Measurements from ENCODE around the gene SDK2. TPM values are rescaled to one million over a fixed set of nuclear protein-coding genes. Genes with fewer than 3 reads are reported as not detected.

SDK2 gene
- total and polyA plus RNA-seq, 2 of the 4 experiments (the other 2 are of a cell fraction) = under 0.01 to 0.03 TPM

DNA sequence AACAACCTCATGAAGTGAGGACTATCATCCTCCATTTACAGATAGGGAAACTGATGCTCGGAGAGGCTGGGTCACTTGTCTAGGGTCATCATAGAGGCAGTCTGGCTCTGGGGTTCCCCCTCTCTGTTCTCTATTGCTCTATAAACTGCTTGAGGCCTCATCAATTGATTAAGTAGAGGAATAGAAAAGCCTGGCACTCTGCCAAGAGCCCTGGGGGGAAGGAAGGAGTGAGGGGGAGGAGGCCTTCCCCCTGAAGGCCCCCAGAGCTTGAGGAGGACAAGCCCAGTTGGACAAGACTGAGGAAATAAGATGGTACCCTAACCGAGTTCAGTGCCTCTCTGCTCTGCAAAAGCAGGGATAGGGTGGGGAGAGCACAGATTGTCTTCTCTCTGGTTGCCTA, 21.0 kb downstream of the SDK2 start:
- Histone ChIP-seq H3K4me2 (ENCODE audit: low read depth, low read length) (no peak overlapping the region), H2AK9ac (replicated peaks; ENCODE audit: low read depth, low read length, poor library complexity) (no peak overlapping the region), H3K9me1 (ENCODE audit: insufficient read depth, low read length) (no peaks in the 10 kb centered on the region), H2AK5ac (ENCODE audit: low read depth, low read length) (no peak overlapping the region), H3K56ac (ENCODE audit: extremely low read depth, insufficient read depth, low read length) (no peak overlapping the region), H3K27ac (ENCODE audit: insufficient read depth, low read length) (no peak overlapping the region), H4K5ac (ENCODE audit: low read depth, low read length) (no peak overlapping the region), H3K36me3 (ENCODE audit: control insufficient read depth, insufficient read depth, low read length) (no peaks in the 10 kb centered on the region), H3K9ac (ENCODE audit: low read depth, low read length) (no peak overlapping the region), H4K20me1 (ENCODE audit: insufficient read depth, low read length) (no peaks in the 10 kb centered on the region), H2BK20ac (ENCODE audit: low read depth, low read length) (no peak overlapping the region), H3K27me3 (ENCODE audit: control insufficient read depth, insufficient read depth, low read length) (no peaks in the 10 kb centered on the region), H3K23ac (ENCODE audit: low read depth, low read length) (no peak overlapping the region), H3K4ac (ENCODE audit: low read depth, low read length) (no peak overlapping the region), H3K14ac (replicated peaks; ENCODE audit: low read depth, low read length) (no peak overlapping the region), H3K9me3 (ENCODE audit: control insufficient read depth, insufficient read depth, low read length) (peaks cover 9% of the 10 kb centered on the region), H2AFZ (replicated peaks; ENCODE audit: low read length, poor library complexity) (no peak overlapping the region), H4K8ac (ENCODE audit: low read depth in 2 of 2, low read length in 2 of 2) (no peak overlapping the region), H3K4me3 (ENCODE audit: insufficient read depth, low read depth, low read length) (no peak overlapping the region), H3K4me1 (ENCODE audit: control insufficient read depth, insufficient read depth, low read length) (no peaks in the 10 kb centered on the region), H2BK15ac (ENCODE audit: low read depth, low read length) (no peak overlapping the region), H3K18ac (ENCODE audit: low read depth, low read length) (no peak overlapping the region), H2BK120ac (ENCODE audit: low read depth, low read length) (no peak overlapping the region), H3K79me1 (ENCODE audit: low read depth in 1 of 2, low read length in 2 of 2) (no peaks in the 10 kb centered on the region), H4K91ac (ENCODE audit: insufficient read depth, low read depth, low read length) (no peak overlapping the region), H2BK5ac (ENCODE audit: low read depth, low read length, poor library complexity, severe bottlenecking) (no peak overlapping the region)
- CTCF ChIA-PET = no interaction called here
- POLR2A ChIA-PET (ENCODE audit: unreplicated experiment) = no interaction called here
- DNase-seq = no peak
- intact Hi-C loops (cut with micrococcal nuclease) = no loop called here
- in situ Hi-C loops (cut with MboI; ENCODE audit: low sequenced_read_pairs) = loop anchor here (25.0 kb wide), 2 partner anchors 89 to 364 kb away; no protein-coding TSS in a partner anchor
- WGBS, 2 experiments (ENCODE audit: extremely low coverage in 2 of 2, insufficient read length in 1 of 2) = 50% methylated on average over 1 of the region's 2 CpGs; no CpG with 5 or more reads in 1 of the 2 experiments
- ATAC-seq (ENCODE audit: low read depth) = no peak
- TF ChIP-seq MAFK (IDR thresholded peaks at IDR 0.05; ENCODE audit: low read depth, low read length) (no peak), CHD1 (IDR thresholded peaks at IDR 0.05; ENCODE audit: low read depth, low read length) (no peak), MAZ (IDR thresholded peaks at IDR 0.05; ENCODE audit: borderline replicate concordance, low read depth, low read length) (no peak), RCOR1 (IDR thresholded peaks at IDR 0.05; ENCODE audit: insufficient replicate concordance, low read length) (no peak), SMC3 (IDR thresholded peaks at IDR 0.05; ENCODE audit: low read depth, low read length) (no peak), POLR2A (IDR thresholded peaks at IDR 0.05; ENCODE audit: low read depth, low read length) (no peak), MXI1 (IDR thresholded peaks at IDR 0.05; ENCODE audit: borderline replicate concordance, low read depth, low read length) (no peak), FOS (IDR thresholded peaks at IDR 0.05; ENCODE audit: low read depth, low read length) (no peak), CEBPB (IDR thresholded peaks at IDR 0.05; ENCODE audit: low read depth, low read length) (no peak), RFX5 (IDR thresholded peaks at IDR 0.05; ENCODE audit: low read depth, low read length) (no peak), NFE2L2 (IDR thresholded peaks at IDR 0.05; ENCODE audit: low read depth, low read length) (no peak), BHLHE40 (IDR thresholded peaks at IDR 0.05; ENCODE audit: low read depth, low read length) (no peak), RAD21 (IDR thresholded peaks at IDR 0.05; ENCODE audit: low read length) (no peak)
- TF ChIP-seq, protein P1, sequence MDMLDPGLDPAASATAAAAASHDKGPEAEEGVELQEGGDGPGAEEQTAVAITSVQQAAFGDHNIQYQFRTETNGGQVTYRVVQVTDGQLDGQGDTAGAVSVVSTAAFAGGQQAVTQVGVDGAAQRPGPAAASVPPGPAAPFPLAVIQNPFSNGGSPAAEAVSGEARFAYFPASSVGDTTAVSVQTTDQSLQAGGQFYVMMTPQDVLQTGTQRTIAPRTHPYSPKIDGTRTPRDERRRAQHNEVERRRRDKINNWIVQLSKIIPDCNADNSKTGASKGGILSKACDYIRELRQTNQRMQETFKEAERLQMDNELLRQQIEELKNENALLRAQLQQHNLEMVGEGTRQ (IDR thresholded peaks at IDR 0.05; ENCODE audit: low read depth, low read length) = no peak
- TF ChIP-seq, protein P2, sequence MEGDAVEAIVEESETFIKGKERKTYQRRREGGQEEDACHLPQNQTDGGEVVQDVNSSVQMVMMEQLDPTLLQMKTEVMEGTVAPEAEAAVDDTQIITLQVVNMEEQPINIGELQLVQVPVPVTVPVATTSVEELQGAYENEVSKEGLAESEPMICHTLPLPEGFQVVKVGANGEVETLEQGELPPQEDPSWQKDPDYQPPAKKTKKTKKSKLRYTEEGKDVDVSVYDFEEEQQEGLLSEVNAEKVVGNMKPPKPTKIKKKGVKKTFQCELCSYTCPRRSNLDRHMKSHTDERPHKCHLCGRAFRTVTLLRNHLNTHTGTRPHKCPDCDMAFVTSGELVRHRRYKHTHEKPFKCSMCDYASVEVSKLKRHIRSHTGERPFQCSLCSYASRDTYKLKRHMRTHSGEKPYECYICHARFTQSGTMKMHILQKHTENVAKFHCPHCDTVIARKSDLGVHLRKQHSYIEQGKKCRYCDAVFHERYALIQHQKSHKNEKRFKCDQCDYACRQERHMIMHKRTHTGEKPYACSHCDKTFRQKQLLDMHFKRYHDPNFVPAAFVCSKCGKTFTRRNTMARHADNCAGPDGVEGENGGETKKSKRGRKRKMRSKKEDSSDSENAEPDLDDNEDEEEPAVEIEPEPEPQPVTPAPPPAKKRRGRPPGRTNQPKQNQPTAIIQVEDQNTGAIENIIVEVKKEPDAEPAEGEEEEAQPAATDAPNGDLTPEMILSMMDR (conservative IDR thresholded peaks at IDR 0.05; ENCODE audit: low read depth, low read length) = no peak
- TF ChIP-seq, protein P3, sequence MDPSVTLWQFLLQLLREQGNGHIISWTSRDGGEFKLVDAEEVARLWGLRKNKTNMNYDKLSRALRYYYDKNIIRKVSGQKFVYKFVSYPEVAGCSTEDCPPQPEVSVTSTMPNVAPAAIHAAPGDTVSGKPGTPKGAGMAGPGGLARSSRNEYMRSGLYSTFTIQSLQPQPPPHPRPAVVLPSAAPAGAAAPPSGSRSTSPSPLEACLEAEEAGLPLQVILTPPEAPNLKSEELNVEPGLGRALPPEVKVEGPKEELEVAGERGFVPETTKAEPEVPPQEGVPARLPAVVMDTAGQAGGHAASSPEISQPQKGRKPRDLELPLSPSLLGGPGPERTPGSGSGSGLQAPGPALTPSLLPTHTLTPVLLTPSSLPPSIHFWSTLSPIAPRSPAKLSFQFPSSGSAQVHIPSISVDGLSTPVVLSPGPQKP (IDR thresholded peaks at IDR 0.05; ENCODE audit: borderline replicate concordance, low read depth, low read length) = no peak
- BruUV-seq (replicated peaks) = no TSS peak
- dilution Hi-C loops (cut with HindIII; ENCODE audit: low sequenced_read_pairs, unreplicated experiment) = no loop called here
